H1 (cell line): ENCODE measurements around the gene GRM6. TPM values are rescaled to one million over a fixed set of nuclear protein-coding genes. Genes with fewer than 3 reads are reported as not detected.

ENCODE experiments used
- CTCF ChIA-PET: fragments of 300-600 bp; sonication (Branson Sonifier 250); formaldehyde crosslinking; loops from one replicate; lab custom pipeline; 2021; ENCODE audit not compliant: partially characterized antibody; lab: Charles Lee
- POLR2A ChIA-PET: fragments of 300-600 bp; sonication (Branson Sonifier 250); formaldehyde crosslinking; loops from one replicate; lab custom pipeline; 2021; ENCODE audit warnings: inconsistent platforms; ENCODE audit not compliant: partially characterized antibody; lab: Charles Lee
- DNase-seq, 2 experiments: peaks; one replicate each; pipeline versions ENCODE4 v3.0.0 to v3.0.0-alpha.2; 2010 to 2022; ENCODE audit warnings: low spot score in 2 of 2, low read depth in 1 of 2, mixed read lengths in 1 of 2
- FAIRE-seq: peaks from 2 replicates; lab custom pipeline; 2011; peaks lifted over from hg19 to GRCh38; lab: Jason Lieb, UNC
- H2AFZ ChIP-seq: 2 replicates; pipeline ENCODE4 v1.8.1; 2012; ENCODE audit warnings: low read length, inconsistent platforms
- H2AK5ac ChIP-seq: 2 replicates; pipeline ENCODE4 v1.6.1; 2013; ENCODE audit warnings: low read depth, low read length
- H2BK120ac ChIP-seq: replicated peaks from 2 replicates; pipeline ENCODE3; 2013; ENCODE audit warnings: low read depth, low read length, inconsistent platforms
- H2BK12ac ChIP-seq: 2 replicates; pipeline ENCODE4 v1.6.1; 2013; ENCODE audit warnings: low read depth, low read length
- H2BK15ac ChIP-seq: 2 replicates; pipeline ENCODE4 v1.6.1; 2013; ENCODE audit warnings: low read length
- H2BK20ac ChIP-seq: 2 replicates; pipeline ENCODE4 v1.6.1; 2013; ENCODE audit warnings: low read length
- H2BK5ac ChIP-seq: 2 replicates; pipeline ENCODE4 v1.6.1; 2013; ENCODE audit warnings: low read depth, low read length
- H3K14ac ChIP-seq: 2 replicates; pipeline ENCODE4 v1.6.1; 2013; ENCODE audit warnings: inconsistent platforms; ENCODE audit not compliant: insufficient read length
- H3K18ac ChIP-seq: 2 replicates; pipeline ENCODE4 v1.6.1; 2013; ENCODE audit warnings: low read length; ENCODE audit errors: extremely low read depth
- H3K23ac ChIP-seq: 2 replicates; pipeline ENCODE4 v1.6.1; 2013; ENCODE audit warnings: inconsistent platforms; ENCODE audit not compliant: insufficient read length
- H3K23me2 ChIP-seq: 2 replicates; pipeline ENCODE4 v1.6.1; 2013; ENCODE audit warnings: low read depth, low read length
- H3K27ac ChIP-seq: 2 replicates; pipeline ENCODE4 v1.6.1; 2011; ENCODE audit warnings: low read depth, low read length, inconsistent platforms
- H3K27me3 ChIP-seq, 4 experiments: replicated peaks in 1 of 4; 1 replicate in 1 of 4; 2 replicates in 3 of 4; pipeline versions ENCODE4 v1.6.1 to v1.8.1; 2011 to 2013; ENCODE audit warnings: low read length in 3 of 4, mild to moderate bottlenecking in 3 of 4, inconsistent platforms in 2 of 4, mixed read lengths in 2 of 4, moderate library complexity in 1 of 4; ENCODE audit not compliant: control insufficient read depth in 3 of 4, insufficient read depth in 3 of 4; ENCODE audit errors: extremely low read depth in 1 of 4
- H3K36me3 ChIP-seq, 4 experiments: 2 replicates each; pipeline versions ENCODE4 v1.6.1 to v1.8.1; 2011 to 2013; ENCODE audit warnings: mild to moderate bottlenecking in 4 of 4, low read length in 3 of 4, moderate library complexity in 2 of 4, control low read depth in 1 of 4, inconsistent platforms in 1 of 4; ENCODE audit not compliant: insufficient read depth in 4 of 4, control insufficient read depth in 2 of 4
- H3K4ac ChIP-seq: replicated peaks from 2 replicates; pipeline ENCODE3; 2013; ENCODE audit warnings: low read length, low read depth, mixed read lengths, inconsistent platforms; ENCODE audit not compliant: insufficient read length
- H3K4me1 ChIP-seq, 4 experiments: replicated peaks in 1 of 4; 1 replicate in 1 of 4; 2 replicates in 3 of 4; pipeline versions ENCODE4 v1.6.1 to v1.8.1; 2011 to 2013; ENCODE audit warnings: low read length in 3 of 4, inconsistent platforms in 2 of 4, mixed read lengths in 1 of 4; ENCODE audit not compliant: insufficient read depth in 4 of 4, control insufficient read depth in 3 of 4
- H3K4me2 ChIP-seq, 2 experiments: 2 replicates each; pipeline versions ENCODE4 v1.6.1 to v1.8.1; 2011 to 2013; ENCODE audit warnings: low read depth in 2 of 2, low read length in 2 of 2, control low read depth in 1 of 2, inconsistent platforms in 1 of 2, mild to moderate bottlenecking in 1 of 2; ENCODE audit not compliant: insufficient read depth in 1 of 2
- H3K4me3 ChIP-seq, 4 experiments: fragments of 200-600, 300-600 bp in 1 of 4; sonication (generic), shearing (Covaris generic), sonication (Bioruptor Twin) in 1 of 4; 2 replicates each; pipeline versions ENCODE4 v1.5.1 to v1.8.1; 2011 to 2016; ENCODE audit warnings: low read length in 4 of 4, low read depth in 3 of 4, control low read depth in 2 of 4, inconsistent platforms in 2 of 4, mild to moderate bottlenecking in 2 of 4, mixed read lengths in 1 of 4, moderate library complexity in 1 of 4; ENCODE audit not compliant: insufficient read depth in 2 of 4; ENCODE audit errors: extremely low read depth in 1 of 4
- H3K56ac ChIP-seq: replicated peaks from 2 replicates; pipeline ENCODE3; 2013; ENCODE audit warnings: low read depth, mild to moderate bottlenecking, mixed read lengths, low read length, inconsistent platforms; ENCODE audit not compliant: insufficient read length
- H3K79me1 ChIP-seq: 2 replicates; pipeline ENCODE4 v1.6.1; 2013; ENCODE audit warnings: low read depth, low read length, control low read depth
- H3K79me2 ChIP-seq, 2 experiments: 2 replicates each; pipeline versions ENCODE4 v1.6.1 to v1.8.1; 2012 to 2013; ENCODE audit warnings: low read length in 2 of 2, mild to moderate bottlenecking in 2 of 2, inconsistent platforms in 1 of 2; ENCODE audit not compliant: insufficient read depth in 2 of 2, control insufficient read depth in 1 of 2
- H3K9ac ChIP-seq, 4 experiments: replicated peaks in 1 of 4; 1 replicate in 1 of 4; 2 replicates in 3 of 4; pipeline versions ENCODE4 v1.6.1 to v1.8.1; 2011 to 2013; ENCODE audit warnings: low read depth in 3 of 4, low read length in 3 of 4, control low read depth in 2 of 4, mild to moderate bottlenecking in 2 of 4, moderate library complexity in 2 of 4, inconsistent platforms in 1 of 4; ENCODE audit errors: extremely low read depth in 1 of 4
- H3K9me3 ChIP-seq, 2 experiments: 2 replicates each; pipeline versions ENCODE4 v1.6.1 to v1.8.1; 2012 to 2013; ENCODE audit warnings: mild to moderate bottlenecking in 2 of 2, moderate library complexity in 2 of 2, control low read depth in 1 of 2, inconsistent platforms in 1 of 2, low read depth in 1 of 2, low read length in 1 of 2, mixed read lengths in 1 of 2; ENCODE audit not compliant: insufficient read depth in 2 of 2
- H4K20me1 ChIP-seq, 2 experiments: replicated peaks in 1 of 2; 2 replicates each; pipeline versions ENCODE3 to v1.8.1; 2011 to 2013; ENCODE audit warnings: inconsistent platforms in 2 of 2, low read length in 2 of 2, mild to moderate bottlenecking in 1 of 2; ENCODE audit not compliant: insufficient read depth in 2 of 2, control insufficient read depth in 1 of 2
- H4K5ac ChIP-seq: 2 replicates; pipeline ENCODE4 v1.6.1; 2013; ENCODE audit warnings: low read length, low read depth, mixed read lengths, inconsistent platforms; ENCODE audit not compliant: insufficient read length
- H4K8ac ChIP-seq: 2 replicates; pipeline ENCODE4 v1.8.0; 2013; ENCODE audit warnings: mild to moderate bottlenecking, moderate library complexity, low read length, inconsistent platforms; ENCODE audit not compliant: insufficient read depth; ENCODE audit errors: extremely low read depth
- H4K91ac ChIP-seq: replicated peaks from 2 replicates; pipeline ENCODE3; 2013; ENCODE audit warnings: low read length, mixed read lengths, inconsistent platforms; ENCODE audit not compliant: insufficient read length
- BCL11A ChIP-seq, 2 experiments: IDR thresholded peaks; one replicate each; pipeline ENCODE4 v1.6.1; 2011; ENCODE audit warnings: low read depth in 2 of 2, low read length in 2 of 2, mild to moderate bottlenecking in 2 of 2
- CHD2 ChIP-seq: IDR thresholded peaks from 2 replicates; pipeline ENCODE4 v1.6.1; 2012; ENCODE audit warnings: low read length, improper control_type of control experiment
- FOSL1 ChIP-seq: IDR thresholded peaks from 2 replicates; pipeline ENCODE4 v1.6.1; 2011; ENCODE audit warnings: mild to moderate bottlenecking, low read depth, low read length, moderate library complexity; ENCODE audit not compliant: insufficient read depth
- POLR2A ChIP-seq, 2 experiments: IDR thresholded peaks; 1 replicate in 1 of 2; 2 replicates in 1 of 2; pipeline ENCODE4 v1.6.1; 2011; ENCODE audit warnings: low read depth in 2 of 2, low read length in 2 of 2, mild to moderate bottlenecking in 2 of 2; ENCODE audit errors: control extremely low read depth in 1 of 2
- POU5F1 ChIP-seq: IDR thresholded peaks from 2 replicates; pipeline ENCODE4 v1.6.1; 2011; ENCODE audit warnings: low read depth, mild to moderate bottlenecking, low read length, moderate library complexity
- RXRA ChIP-seq: IDR thresholded peaks from 2 replicates; pipeline ENCODE4 v1.6.1; 2011; ENCODE audit warnings: low read depth, mild to moderate bottlenecking, low read length, moderate library complexity; ENCODE audit not compliant: insufficient read depth
- SIN3A ChIP-seq, 2 experiments: IDR thresholded peaks in 1 of 2; conservative IDR thresholded peaks in 1 of 2; 2 replicates each; pipeline ENCODE4 v1.6.1; 2011 to 2012; ENCODE audit warnings: low read length in 2 of 2, improper control_type of control experiment in 1 of 2, low read depth in 1 of 2, mild to moderate bottlenecking in 1 of 2
- SP2 ChIP-seq: IDR thresholded peaks from 2 replicates; pipeline ENCODE4 v1.6.1; 2012; ENCODE audit warnings: mild to moderate bottlenecking, low read length, inconsistent platforms
- SP4 ChIP-seq: IDR thresholded peaks from 2 replicates; pipeline ENCODE4 v1.6.1; 2012; ENCODE audit warnings: low read length, inconsistent platforms
- SUZ12 ChIP-seq: fragments of 200-600 bp; sonication (generic); IDR thresholded peaks from 2 replicates; pipeline ENCODE4 v1.6.1; 2012; ENCODE audit warnings: mild to moderate bottlenecking, inconsistent platforms, low read length, moderate library complexity, mixed read lengths
- USF2 ChIP-seq: IDR thresholded peaks from 2 replicates; pipeline ENCODE4 v1.6.1; 2011; ENCODE audit warnings: low read length, improper control_type of control experiment
- WGBS, 2 experiments: shearing (Covaris generic) in 1 of 2; methylation state at CpG; one replicate each; pipeline versions ENCODE4 v1.1.6 to v1.1.7; 2013 to 2015; ENCODE audit warnings: low lambda C conversion rate in 2 of 2, mixed read lengths in 2 of 2, inconsistent platforms in 1 of 2, low coverage in 1 of 2, missing lambda C conversion rate in 1 of 2; ENCODE audit not compliant: insufficient replicate concordance in 2 of 2, insufficient coverage in 1 of 2, insufficient read length in 1 of 2; ENCODE audit errors: extremely low coverage in 1 of 2, missing lambda C conversion rate in 1 of 2; 5-methylcytosine and 5-hydroxymethylcytosine counted together
- polyA plus RNA-seq, 7 experiments: library from polyadenylated mRNA; depleted of rRNA in 3 of 7; stranded (reverse) in 5 of 7; unstranded in 2 of 7; fragments of >200 nt in 5 of 7; fragments of 200-250 nt in 2 of 7; gene quantifications; 1 replicate in 5 of 7; 2 replicates in 1 of 7; 4 replicates in 1 of 7; pipeline versions ENCODE4 v1.2.1 to v1.2.3, GENCODE V29; 2011 to 2013; ENCODE audit warnings: missing spikeins in 2 of 7, mixed read lengths in 2 of 7
- total RNA-seq: library from RNA; stranded (reverse); fragmentation: NEBNext Ultra II Directional; extraction: Animal tissue kit (Norgen Biotek cat#: 25700); gene quantifications from 2 replicates; pipeline ENCODE4 v1.2.1, GENCODE V29; 2021

GRM6 gene
- total and polyA plus RNA-seq, 2 of the 8 experiments (the other 6 are each of a cell fraction or from before 2014, with no cell fraction given), result not detected

GRCh38 chr5:178989311-178989710 lies 5.8 kb downstream of the GRM6 start:
- no peak overlapping the region for H2AK5ac ChIP-seq
- H2BK5ac ChIP-seq, result no peak overlapping the region
- no peak overlapping the region for H3K4me3 ChIP-seq
- H2BK15ac ChIP-seq, result no peak overlapping the region
- DNase-seq (no peak), FAIRE-seq (no peak)
- H4K20me1 ChIP-seq, result no peaks in the 10 kb centered on the region
- 80% methylated on average over 6 of the region's 7 CpGs; no CpG with 5 or more reads in 1 of the 2 experiments for WGBS, 2 experiments
- H2AFZ ChIP-seq, result no peak overlapping the region
- no peak overlapping the region for H3K18ac ChIP-seq
- H3K23me2 ChIP-seq, result peaks cover 2% of the 10 kb centered on the region; the same call in 1 of the 2 replicates
- H2BK120ac ChIP-seq, result no peak overlapping the region
- no peak overlapping the region for H4K8ac ChIP-seq
- H3K36me3 ChIP-seq, result no peaks in the 10 kb centered on the region; a peak in 1 of 8 replicates
- H4K91ac ChIP-seq, result no peak overlapping the region
- POLR2A ChIA-PET, result no interaction called here
- H4K5ac ChIP-seq, result no peak overlapping the region
- no peak overlapping the region for H3K4ac ChIP-seq
- no peak overlapping the region for H2BK12ac ChIP-seq
- H2BK20ac ChIP-seq, result no peak overlapping the region
- H3K27me3 ChIP-seq, result peaks cover 12 to 19% (median 18%) of the 10 kb centered on the region in 4 experiments
- peaks cover 50 to 80% of the 10 kb centered on the region in 2 experiments for H3K9me3 ChIP-seq
- no peak overlapping the region for H3K4me2 ChIP-seq
- H3K4me1 ChIP-seq, result 0 out of 7 replicates have a peak, but pooled peaks cover 0 to 2% (median 0%) of the 10 kb centered on the region in 4 experiments
- H3K14ac ChIP-seq, result no peak overlapping the region
- H3K56ac ChIP-seq, result no peak overlapping the region
- H3K9ac ChIP-seq, result no peak overlapping the region
- no peak overlapping the region for H3K27ac ChIP-seq
- no peaks in the 10 kb centered on the region for H3K79me1 ChIP-seq
- no peaks in the 10 kb centered on the region for H3K79me2 ChIP-seq
- no peak for TF ChIP-seq CHD2
- TF ChIP-seq SIN3A (conservative IDR thresholded peaks at IDR 0.05 in 1 of 2, IDR thresholded peaks at IDR 0.05 in 1 of 2; ENCODE audit: low read depth in 1 of 2, low read length in 2 of 2), result no peak
- no peak for TF ChIP-seq SUZ12
- no peak for TF ChIP-seq SP4
- no peak for TF ChIP-seq FOSL1
- no peak for TF ChIP-seq RXRA
- no peak for TF ChIP-seq POLR2A (IDR thresholded peaks at IDR 0.05; ENCODE audit: control extremely low read depth in 1 of 2, low read depth in 2 of 2, low read length in 2 of 2)
- TF ChIP-seq BCL11A (IDR thresholded peaks at IDR 0.05; ENCODE audit: low read depth in 2 of 2, low read length in 2 of 2), result no peak
- TF ChIP-seq USF2, result no peak
- no peak for TF ChIP-seq POU5F1
- no peak for TF ChIP-seq SP2
- CTCF ChIA-PET, result interaction anchor here (1.4 kb wide), 1 partner anchor 177 kb away, joined by 4 read pairs; no protein-coding TSS in a partner anchor
- H3K23ac ChIP-seq, result no peak overlapping the region
